Large intestine (tissue), 3 donors: ENCODE data around the gene SDK2. TPM values are rescaled to one million over a fixed set of nuclear protein-coding genes. Genes with fewer than 3 reads are reported as not detected.

Experiments used
- DNase-seq, 2 donors: peaks; one replicate each; pipeline versions ENCODE4 v3.0.0 to v3.0.0-alpha.2; 2013
- H3K27ac ChIP-seq: one replicate; pipeline ENCODE4 v1.5.1; 2013; ENCODE audit warnings: low read length
- H3K27me3 ChIP-seq: 2 replicates; pipeline ENCODE4 v1.6.1; 2013; ENCODE audit warnings: low read length; ENCODE audit not compliant: control insufficient read depth, insufficient read depth
- H3K36me3 ChIP-seq: 2 replicates; pipeline ENCODE4 v1.6.1; 2013; ENCODE audit warnings: low read length; ENCODE audit not compliant: control insufficient read depth, insufficient read depth
- H3K4me1 ChIP-seq: one replicate; pipeline ENCODE4 v1.6.1; 2013; ENCODE audit warnings: low read length; ENCODE audit not compliant: control insufficient read depth, insufficient read depth
- H3K4me3 ChIP-seq: one replicate; pipeline ENCODE4 v1.5.1; 2013; ENCODE audit warnings: low read length
- H3K9me3 ChIP-seq: one replicate; pipeline ENCODE4 v1.6.1; 2013; ENCODE audit warnings: mild to moderate bottlenecking, low read depth, low read length, moderate library complexity; ENCODE audit not compliant: control insufficient read depth
- WGBS: methylation state at CpG from one replicate; pipeline ENCODE4 v1.1.5; 2013; ENCODE audit warnings: low lambda C conversion rate; ENCODE audit not compliant: insufficient coverage; 5-methylcytosine and 5-hydroxymethylcytosine counted together
- polyA plus RNA-seq: library from polyadenylated mRNA; unstranded; fragments of 120-200 nt; gene quantifications from one replicate; pipeline ENCODE4 v1.2.1, GENCODE V29; 2013

Gene SDK2
- polyA plus RNA-seq, 1 donor = 0.94 TPM

- no peak overlapping the region for H3K27ac ChIP-seq
- WGBS = no CpG with 5 or more reads among the region's 7 CpGs
- H3K9me3 ChIP-seq = no peaks in the 10 kb centered on the region
- peaks cover 7% of the 10 kb centered on the region for H3K27me3 ChIP-seq
- no peaks in the 10 kb centered on the region for H3K4me1 ChIP-seq
- H3K4me3 ChIP-seq = no peak overlapping the region
- no peaks in the 10 kb centered on the region for H3K36me3 ChIP-seq
- no peak for DNase-seq
Observed at GRCh38 chr17:73610331-73610911, 33.8 kb downstream of the SDK2 start.

DNA sequence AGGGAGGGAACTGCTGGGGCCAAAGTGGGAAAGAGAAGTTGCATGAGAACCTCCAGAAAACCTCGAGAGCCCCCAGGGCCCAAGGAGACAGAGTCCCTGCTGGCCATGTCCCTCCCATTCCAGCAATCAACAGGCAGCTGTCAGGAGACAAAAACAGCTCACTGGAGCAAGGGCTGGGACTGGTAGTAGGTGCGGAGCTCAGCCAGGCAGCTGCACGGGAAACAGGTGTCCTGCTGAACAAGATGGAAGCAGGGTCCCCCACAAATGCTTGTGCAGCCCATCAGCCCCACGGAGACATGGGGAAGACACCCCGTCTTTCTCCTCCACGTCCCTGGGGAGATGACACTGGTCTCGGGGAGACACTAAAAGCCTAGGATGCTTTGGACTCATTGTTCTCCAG lies 34.5 kb downstream of the SDK2 start:
- DNase-seq = no peak
- Histone ChIP-seq H3K4me3 (no peak overlapping the region), H3K4me1 (no peaks in the 10 kb centered on the region), H3K9me3 (no peaks in the 10 kb centered on the region), H3K27me3 (peaks cover 7% of the 10 kb centered on the region), H3K36me3 (no peaks in the 10 kb centered on the region), H3K27ac (no peak overlapping the region)
- WGBS = no CpG with 5 or more reads among the region's 7 CpGs

- H3K27ac ChIP-seq = no peak overlapping the region
- WGBS = 67% methylated on average over 1 of the region's 5 CpGs
Observed at GRCh38 chr17:73609060-73609459, 35.2 kb downstream of the SDK2 start.

DNA sequence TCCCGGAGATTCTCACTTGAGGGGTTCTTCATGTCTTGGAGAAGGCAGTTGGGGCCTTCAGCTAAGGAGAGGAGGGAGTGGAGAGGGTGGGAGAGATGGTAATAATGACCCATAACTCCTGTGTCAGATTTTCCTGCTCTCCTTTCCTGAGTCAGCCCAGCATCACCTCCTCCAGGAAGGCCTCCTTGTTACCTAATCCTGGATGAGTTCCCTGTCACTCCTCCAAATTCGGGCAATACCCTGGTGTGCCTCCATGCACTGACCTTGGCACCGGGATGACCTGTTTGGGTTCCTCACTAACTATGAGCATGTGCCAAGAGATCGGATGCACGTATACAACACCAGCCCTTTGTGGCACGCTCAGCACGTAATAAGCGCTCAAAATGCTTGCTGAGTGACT lies 38.8 kb downstream of the SDK2 start:
- WGBS = no CpG with 5 or more reads among the region's 8 CpGs
- Histone ChIP-seq H3K27me3 (peaks cover 7% of the 10 kb centered on the region), H3K27ac (no peak overlapping the region), H3K4me1 (no peaks in the 10 kb centered on the region), H3K9me3 (no peaks in the 10 kb centered on the region), H3K4me3 (no peak overlapping the region), H3K36me3 (no peaks in the 10 kb centered on the region)
- no peak for DNase-seq

More at GRCh38 chr17:73609060-73609459, 35.2 kb downstream of the SDK2 start:
- no peaks in the 10 kb centered on the region for H3K4me1 ChIP-seq
- peaks cover 7% of the 10 kb centered on the region for H3K27me3 ChIP-seq
- DNase-seq = no peak
- H3K36me3 ChIP-seq = no peaks in the 10 kb centered on the region
- H3K9me3 ChIP-seq = no peaks in the 10 kb centered on the region
- H3K4me3 ChIP-seq = no peak overlapping the region

- no peak overlapping the region for H3K27ac ChIP-seq
- no peaks in the 10 kb centered on the region for H3K4me1 ChIP-seq
- H3K9me3 ChIP-seq = no peaks in the 10 kb centered on the region
- no CpG with 5 or more reads among the region's 7 CpGs for WGBS
- H3K27me3 ChIP-seq = no peaks in the 10 kb centered on the region
- H3K4me3 ChIP-seq = no peak overlapping the region
- no peak for DNase-seq
- H3K36me3 ChIP-seq = no peaks in the 10 kb centered on the region
Observed at GRCh38 chr17:73604476-73604875, 39.8 kb downstream of the SDK2 start.

- DNase-seq = no peak
- Histone ChIP-seq H3K4me3 (no peak overlapping the region), H3K36me3 (no peaks in the 10 kb centered on the region), H3K27me3 (no peaks in the 10 kb centered on the region), H3K27ac (no peak overlapping the region), H3K9me3 (no peaks in the 10 kb centered on the region), H3K4me1 (no peaks in the 10 kb centered on the region)
- no CpG with 5 or more reads among the region's 20 CpGs for WGBS
Observed at GRCh38 chr17:73603971-73604370, 40.3 kb downstream of the SDK2 start.

- DNase-seq = no peak
- no peaks in the 10 kb centered on the region for H3K36me3 ChIP-seq
- no peak overlapping the region for H3K4me3 ChIP-seq
- H3K9me3 ChIP-seq = no peaks in the 10 kb centered on the region
- H3K27ac ChIP-seq = no peak overlapping the region
- no peaks in the 10 kb centered on the region for H3K4me1 ChIP-seq
- no peaks in the 10 kb centered on the region for H3K27me3 ChIP-seq
- no CpG with 5 or more reads among the region's 16 CpGs for WGBS
Observed at GRCh38 chr17:73600103-73600871, 44.0 kb downstream of the SDK2 start.

DNA sequence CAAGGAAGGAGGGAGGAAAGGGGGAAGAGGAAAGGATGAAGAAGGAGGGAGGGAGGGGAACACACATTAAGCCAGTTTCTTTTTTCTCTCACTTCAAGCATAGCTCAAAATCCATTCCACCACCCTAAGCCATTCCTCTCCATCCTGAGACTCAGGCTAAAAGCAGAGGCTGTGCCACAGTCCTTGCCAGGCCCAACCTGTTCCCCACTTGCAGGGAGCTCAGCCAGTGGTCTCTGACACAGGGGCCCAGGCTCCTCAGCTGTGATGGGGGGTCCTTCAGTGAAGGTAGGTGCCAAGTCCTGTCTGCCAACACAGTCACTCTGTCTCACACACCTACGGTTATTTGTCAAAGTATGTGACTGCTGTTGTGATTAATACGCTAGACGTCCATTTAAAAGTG lies 44.6 kb downstream of the SDK2 start:
- H3K36me3 ChIP-seq = no peaks in the 10 kb centered on the region
- WGBS = no CpG with 5 or more reads among the region's 3 CpGs

DNA sequence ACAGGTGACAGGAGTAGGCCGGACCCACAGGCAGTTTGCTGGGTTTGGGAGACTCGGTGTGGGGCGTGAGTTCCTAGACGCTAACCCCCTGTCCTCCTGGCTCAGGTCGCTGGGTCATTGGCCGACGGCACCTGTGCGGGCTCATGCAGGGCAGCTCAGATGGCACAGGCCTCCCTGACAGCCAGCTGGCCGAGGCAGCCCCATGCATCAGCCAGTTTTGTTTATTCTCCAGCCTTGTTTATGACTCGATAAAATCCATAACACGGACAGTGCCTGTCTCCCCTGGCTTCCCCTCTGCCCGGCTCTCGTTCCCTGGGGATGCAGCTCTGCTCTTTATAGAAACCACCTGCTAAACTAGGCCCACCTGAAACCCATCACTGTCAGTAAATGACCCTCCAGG lies 46.0 kb downstream of the SDK2 start:
- Histone ChIP-seq H3K36me3 (no peaks in the 10 kb centered on the region), H3K9me3 (no peaks in the 10 kb centered on the region), H3K27ac (no peak overlapping the region), H3K4me3 (no peak overlapping the region), H3K27me3 (no peaks in the 10 kb centered on the region), H3K4me1 (no peaks in the 10 kb centered on the region)
- no peak for DNase-seq
- no CpG with 5 or more reads among the region's 13 CpGs for WGBS

More for the DNA sequence above, 44.6 kb downstream of the SDK2 start:
- Histone ChIP-seq H3K27me3 (no peaks in the 10 kb centered on the region), H3K4me1 (no peaks in the 10 kb centered on the region), H3K27ac (no peak overlapping the region), H3K4me3 (no peak overlapping the region), H3K9me3 (no peaks in the 10 kb centered on the region)
- no peak for DNase-seq

- no peak overlapping the region for H3K4me3 ChIP-seq
- H3K36me3 ChIP-seq = no peaks in the 10 kb centered on the region
- no peak for DNase-seq
- no peaks in the 10 kb centered on the region for H3K4me1 ChIP-seq
- H3K27me3 ChIP-seq = no peaks in the 10 kb centered on the region
- no peaks in the 10 kb centered on the region for H3K9me3 ChIP-seq
- no CpG with 5 or more reads among the region's 7 CpGs for WGBS
- no peak overlapping the region for H3K27ac ChIP-seq
Observed at GRCh38 chr17:73595931-73596330, 48.3 kb downstream of the SDK2 start.

GRCh38 chr17:73595479-73595878 lies 48.8 kb downstream of the SDK2 start:
- DNase-seq = peak in 1 of 2 donors; percentile 26
- Histone ChIP-seq H3K4me1 (no peaks in the 10 kb centered on the region), H3K4me3 (no peak overlapping the region), H3K9me3 (no peaks in the 10 kb centered on the region), H3K27me3 (no peaks in the 10 kb centered on the region), H3K36me3 (no peaks in the 10 kb centered on the region), H3K27ac (no peak overlapping the region)
- WGBS = no CpG with 5 or more reads among the region's 6 CpGs
